Measurements from ENCODE around the gene CHMP4A.

The CHMP4A gene

GRCh38 chr14:24177041-24177825 lies 36.1 kb downstream of the CHMP4A start:
- no peak for DNase-seq

- DNase-seq: no peak
Measured at GRCh38 chr14:24176599-24176998, 36.7 kb downstream of the CHMP4A start.

- no peak for DNase-seq
Measured at GRCh38 chr14:24172871-24173281, 40.4 kb downstream of the CHMP4A start.

- no peak for DNase-seq
Measured at GRCh38 chr14:24172261-24172860, 40.9 kb downstream of the CHMP4A start.

- DNase-seq: no peak
Measured at GRCh38 chr14:24171422-24172260, 41.6 kb downstream of the CHMP4A start, which contains the start of gene REC8. TSS of gene REC8 (plus strand) at chr14:24172080. CDS start at chr14:24172553, 473 bp downstream.

GRCh38 chr14:24167469-24168114 lies 45.7 kb downstream of the CHMP4A start:
- DNase-seq: no peak

GRCh38 chr14:24165785-24166184 lies 47.5 kb downstream of the CHMP4A start:
- DNase-seq: no peak

GRCh38 chr14:24164518-24164991 lies 48.7 kb downstream of the CHMP4A start:
- DNase-seq: no peak

GRCh38 chr14:24162093-24162492 lies 51.2 kb downstream of the CHMP4A start:
- DNase-seq: no peak

GRCh38 chr14:24160850-24161804 lies 52.2 kb downstream of the CHMP4A start, which contains the start of gene IRF9:
TSS of gene IRF9 (plus strand) at chr14:24161265. CDS start at chr14:24162145, 880 bp downstream.
- DNase-seq: peak; percentile 88 to 95

- DNase-seq: no peak
Measured at GRCh38 chr14:24160499-24160849, 52.8 kb downstream of the CHMP4A start.

- no peak for DNase-seq
Measured at GRCh38 chr14:24159777-24160498, 53.4 kb downstream of the CHMP4A start.
